ENCODE data around the gene GGT6.

GRCh38 chr17:4584917-4585637, 24.7 kb upstream of the GGT6 start:
- TF ChIP-seq, protein P1, sequence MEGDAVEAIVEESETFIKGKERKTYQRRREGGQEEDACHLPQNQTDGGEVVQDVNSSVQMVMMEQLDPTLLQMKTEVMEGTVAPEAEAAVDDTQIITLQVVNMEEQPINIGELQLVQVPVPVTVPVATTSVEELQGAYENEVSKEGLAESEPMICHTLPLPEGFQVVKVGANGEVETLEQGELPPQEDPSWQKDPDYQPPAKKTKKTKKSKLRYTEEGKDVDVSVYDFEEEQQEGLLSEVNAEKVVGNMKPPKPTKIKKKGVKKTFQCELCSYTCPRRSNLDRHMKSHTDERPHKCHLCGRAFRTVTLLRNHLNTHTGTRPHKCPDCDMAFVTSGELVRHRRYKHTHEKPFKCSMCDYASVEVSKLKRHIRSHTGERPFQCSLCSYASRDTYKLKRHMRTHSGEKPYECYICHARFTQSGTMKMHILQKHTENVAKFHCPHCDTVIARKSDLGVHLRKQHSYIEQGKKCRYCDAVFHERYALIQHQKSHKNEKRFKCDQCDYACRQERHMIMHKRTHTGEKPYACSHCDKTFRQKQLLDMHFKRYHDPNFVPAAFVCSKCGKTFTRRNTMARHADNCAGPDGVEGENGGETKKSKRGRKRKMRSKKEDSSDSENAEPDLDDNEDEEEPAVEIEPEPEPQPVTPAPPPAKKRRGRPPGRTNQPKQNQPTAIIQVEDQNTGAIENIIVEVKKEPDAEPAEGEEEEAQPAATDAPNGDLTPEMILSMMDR (IDR thresholded peaks at IDR 0.05), result no peak
- TF ChIP-seq POLR2A (IDR thresholded peaks at IDR 0.05), result no peak
